ENCODE data around the gene SEMA6A. TPM values are rescaled to one million over a fixed set of nuclear protein-coding genes. Genes with fewer than 3 reads are reported as not detected.

Gene SEMA6A
- total and polyA plus RNA-seq, 10 of the 15 experiments (the other 5 are each of a cell fraction or from before 2014, with no cell fraction given): 0.16 to 10.2 (median 1.1) TPM

- ChIA-PET RAD21 (ENCODE audit: unreplicated experiment) (no interaction called here), SMC1A (ENCODE audit: uncharacterized antibody, unreplicated experiment) (interaction anchor here (1.3 kb wide), 1 partner anchor 22 kb away, joined by 5 read pairs; no protein-coding TSS in a partner anchor), CTCF (interaction anchor here (0.5 to 1.3 kb wide), 2 partner anchors 158 to 185 kb away, joined by 3 read pairs; no protein-coding TSS in a partner anchor), POLR2A (no interaction called here)
- Histone ChIP-seq H4K20me1 (ENCODE audit: control insufficient read depth, insufficient read depth) (no peaks in the 10 kb centered on the region), H3K4me2 (ENCODE audit: control insufficient read depth, insufficient read depth) (no peak overlapping the region), H2AFZ (ENCODE audit: control insufficient read depth, low read depth, low read length) (no peak overlapping the region), H3K9ac (ENCODE audit: control insufficient read depth, insufficient read depth, low read length) (no peak overlapping the region), H3K4me3 (no peak overlapping the region), H3K4me1 (ENCODE audit: control insufficient read depth, insufficient read depth, low read length) (no peaks in the 10 kb centered on the region), H3K36me3 (ENCODE audit: control insufficient read depth in 2 of 2, insufficient read depth in 2 of 2, low read length in 1 of 2) (no peaks in the 10 kb centered on the region), H3K9me3 (replicated peaks; ENCODE audit: control insufficient read depth, insufficient read depth, low read length) (no peaks in the 10 kb centered on the region), H3K79me2 (ENCODE audit: control insufficient read depth, insufficient read depth, low read length) (no peaks in the 10 kb centered on the region), H3K27me3 (replicated peaks in 1 of 2; ENCODE audit: control insufficient read depth in 2 of 2, insufficient read depth in 2 of 2, low read length in 1 of 2) (no peaks in the 10 kb centered on the region), H3K27ac (ENCODE audit: control insufficient read depth, insufficient read depth) (no peak overlapping the region)
- intact Hi-C loops (cut with micrococcal nuclease; ENCODE audit: unreplicated experiment) (no loop called here), in situ Hi-C loops (cut with MboI) (no loop called here)
- no peak for ATAC-seq
- BruUV-seq (replicated peaks): no TSS peak
- TF ChIP-seq PAX8 (IDR thresholded peaks at IDR 0.05) (no peak), SMARCA5 (IDR thresholded peaks at IDR 0.05) (no peak), ZNF24 (IDR thresholded peaks at IDR 0.05) (no peak), HSF1 (IDR thresholded peaks at IDR 0.05; ENCODE audit: low read depth, low read length) (no peak), MEF2A (IDR thresholded peaks at IDR 0.05; ENCODE audit: insufficient read depth, low read depth, low read length) (no peak), SMC3 (IDR thresholded peaks at IDR 0.05; ENCODE audit: borderline replicate concordance, low read length) (no peak), ASH2L (IDR thresholded peaks at IDR 0.05; ENCODE audit: borderline replicate concordance, low read depth) (no peak), SMAD1 (IDR thresholded peaks at IDR 0.05; ENCODE audit: low read depth, partially characterized antibody) (no peak), BCL3 (IDR thresholded peaks at IDR 0.05; ENCODE audit: borderline replicate concordance, insufficient read depth, low read depth, low read length, poor library complexity, severe bottlenecking) (no peak), IRF4 (IDR thresholded peaks at IDR 0.05; ENCODE audit: low read depth, low read length) (no peak), E2F4 (IDR thresholded peaks at IDR 0.05; ENCODE audit: low read depth, low read length) (no peak)
- no peak for FAIRE-seq
- WGBS (ENCODE audit: insufficient coverage, insufficient replicate concordance, low lambda C conversion rate, missing lambda C conversion rate): 13% methylated on average over 2 of the region's 2 CpGs
- DNase-seq (ENCODE audit: low read depth, low spot score): no peak
These were observed 178.0 kb downstream of the SEMA6A start for GRCh38 chr5:116396476-116397099.
